Measurements from ENCODE around the gene TECTA.
"Not testable (repeated sequence)": the region's sequence is repeated elsewhere in the genome, so short reads cannot be mapped to it uniquely, and the experiment has no call there.

- TF ChIP-seq CTCF, POLR2A (IDR thresholded peaks at IDR 0.05): not testable (repeated sequence)
Observed at GRCh38 chr11:121177629-121178028, 76.6 kb downstream of the TECTA start.
